Hypothalamus (tissue), 51 donors: Measurements from ENCODE around the gene VSTM4.

Experiments used
- DNase-seq, 51 donors: peaks; one replicate each; lab custom pipeline; 2025; lab: John Stamatoyannopoulos, UW

The VSTM4 gene

DNA sequence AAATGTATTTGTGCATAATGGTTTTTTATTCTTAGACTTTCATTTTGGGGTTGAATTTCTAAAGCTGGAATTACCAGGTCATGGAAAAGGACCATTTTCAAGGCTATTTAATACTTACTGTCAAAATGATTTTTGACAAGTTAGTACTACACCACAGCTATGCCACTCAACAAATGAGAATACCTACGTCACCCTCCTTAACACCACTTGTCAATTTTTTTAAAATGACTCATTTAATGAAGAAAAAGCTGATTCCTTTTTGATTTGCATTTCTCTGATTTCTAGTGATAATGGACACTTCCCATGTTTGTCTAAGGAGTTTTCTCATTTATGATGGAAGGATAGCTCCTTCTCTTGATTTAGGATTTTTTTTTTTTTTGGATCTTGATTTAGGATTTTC is 63.3 kb downstream of the VSTM4 start:
- DNase-seq: no peak

DNA sequence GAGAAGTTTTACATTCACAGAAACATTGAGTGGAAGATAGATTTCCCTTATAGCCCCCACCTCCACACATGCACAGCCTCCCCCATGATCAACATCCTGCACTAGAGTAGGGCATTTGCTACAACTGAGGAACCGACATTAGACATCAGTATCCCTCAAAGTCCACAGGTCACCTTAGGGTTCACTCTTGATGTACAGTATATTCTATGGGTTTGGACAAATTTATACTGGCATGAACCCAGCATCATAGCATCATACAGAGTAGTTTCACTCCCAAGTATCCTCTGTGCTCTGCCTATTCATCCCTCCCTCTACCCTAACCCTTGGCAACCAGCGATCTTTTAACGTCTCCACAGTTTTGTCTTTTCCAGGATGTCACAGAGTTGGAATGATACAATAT is 64.4 kb downstream of the VSTM4 start:
- DNase-seq: no peak

DNA sequence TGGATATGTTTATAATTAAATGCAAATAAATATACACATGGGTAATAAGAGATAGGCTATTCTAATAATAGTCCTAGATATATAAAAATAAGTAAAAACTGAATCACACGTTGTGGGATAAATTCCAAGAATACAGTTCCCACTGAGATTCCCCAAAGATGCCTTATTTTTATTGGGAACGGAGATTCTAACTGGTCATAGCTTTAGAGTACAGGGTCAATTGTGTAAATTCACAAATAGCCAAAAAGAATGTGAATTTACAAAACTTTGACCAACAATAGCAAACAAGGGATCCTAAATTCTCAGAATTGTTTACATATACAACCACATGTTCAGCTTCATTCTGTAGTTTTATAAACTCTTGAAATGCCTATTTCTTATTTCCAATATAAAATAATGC is 65.0 kb downstream of the VSTM4 start:
- DNase-seq: no peak

DNA sequence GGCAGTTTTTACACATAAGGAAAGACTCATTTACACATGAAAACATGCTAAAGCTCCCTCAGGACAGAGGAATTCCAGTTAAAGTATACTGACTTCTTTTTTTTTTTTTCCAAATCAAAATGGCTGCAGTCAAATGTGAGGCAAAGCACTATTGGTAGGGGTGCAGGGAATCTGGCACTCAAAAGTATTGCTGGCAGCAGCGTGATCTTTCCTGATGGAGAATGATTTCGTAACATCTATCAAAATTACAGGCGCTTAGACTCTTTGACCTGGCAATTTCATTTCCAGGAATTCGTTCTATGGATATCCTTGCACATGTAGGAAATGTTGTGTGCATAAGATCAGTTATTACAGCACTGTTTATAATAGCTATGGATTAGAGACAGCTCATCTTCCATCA is 65.7 kb downstream of the VSTM4 start:
- DNase-seq: no peak

DNA sequence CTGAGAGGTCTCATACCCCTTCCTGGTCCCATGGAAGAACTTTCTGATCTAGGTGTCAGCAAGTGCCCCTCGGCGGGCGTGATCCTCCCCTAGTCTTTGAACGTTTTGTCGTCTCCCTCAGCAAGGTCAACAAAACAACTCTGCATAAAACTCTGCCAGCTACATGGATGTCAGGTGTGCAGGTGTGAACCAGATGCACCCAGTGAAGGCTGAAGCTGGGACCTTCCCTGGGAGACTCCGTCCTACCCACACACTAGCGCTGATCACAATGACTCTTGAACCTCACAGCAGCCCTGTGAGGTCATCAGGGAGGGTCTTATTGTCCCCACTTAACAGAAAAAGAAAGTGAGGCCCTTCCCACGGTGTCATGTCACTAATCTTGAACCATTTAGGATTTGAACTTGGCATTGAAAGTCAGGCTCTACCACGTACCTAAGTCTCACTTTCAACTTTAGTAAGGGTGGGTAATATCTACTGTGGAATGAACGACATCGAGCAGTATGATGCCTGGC is 68.1 kb downstream of the VSTM4 start:
- no peak for DNase-seq

DNA sequence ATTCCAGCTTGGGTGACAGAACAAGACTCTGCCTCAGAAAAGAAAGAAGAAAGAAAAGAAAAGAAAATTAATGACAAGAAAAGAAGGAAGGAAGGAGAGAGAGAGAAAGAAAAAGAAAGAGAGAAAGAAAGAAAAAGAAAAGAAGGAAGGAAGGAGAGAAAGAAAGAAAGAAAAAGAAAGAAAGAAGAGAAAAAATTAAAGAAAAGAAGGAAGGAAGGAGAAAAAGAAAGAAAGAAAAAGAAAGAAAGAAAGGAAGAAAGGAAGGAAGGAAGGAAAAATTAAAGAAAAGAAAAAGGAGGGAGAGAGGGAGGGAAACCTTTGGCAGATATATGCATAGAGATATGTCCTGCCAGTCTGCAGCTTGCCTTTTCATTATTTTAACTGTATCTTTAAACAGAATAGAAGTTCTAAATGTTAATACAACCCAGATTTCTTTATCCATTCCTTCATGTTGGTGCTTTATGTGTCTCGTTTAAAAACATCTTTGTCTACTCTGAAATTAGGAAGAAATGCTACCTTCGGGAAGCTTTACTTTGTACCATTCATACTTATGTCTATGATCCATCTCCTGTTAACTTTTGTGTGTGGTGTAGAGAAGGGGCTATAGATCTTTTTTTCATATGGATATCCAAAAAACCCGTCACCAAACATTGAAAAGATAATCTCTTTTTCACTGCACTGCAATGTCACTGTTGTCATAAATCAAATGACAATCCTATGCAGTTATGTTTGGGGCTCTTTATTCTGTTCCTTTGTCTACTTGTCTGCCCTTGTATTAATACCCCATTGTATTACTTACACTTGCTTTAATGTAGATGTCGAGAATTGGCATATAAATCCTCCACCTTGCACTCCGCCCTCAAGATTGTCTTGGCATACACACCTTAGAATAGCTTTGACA is 70.8 kb downstream of the VSTM4 start:
- no peak for DNase-seq

DNA sequence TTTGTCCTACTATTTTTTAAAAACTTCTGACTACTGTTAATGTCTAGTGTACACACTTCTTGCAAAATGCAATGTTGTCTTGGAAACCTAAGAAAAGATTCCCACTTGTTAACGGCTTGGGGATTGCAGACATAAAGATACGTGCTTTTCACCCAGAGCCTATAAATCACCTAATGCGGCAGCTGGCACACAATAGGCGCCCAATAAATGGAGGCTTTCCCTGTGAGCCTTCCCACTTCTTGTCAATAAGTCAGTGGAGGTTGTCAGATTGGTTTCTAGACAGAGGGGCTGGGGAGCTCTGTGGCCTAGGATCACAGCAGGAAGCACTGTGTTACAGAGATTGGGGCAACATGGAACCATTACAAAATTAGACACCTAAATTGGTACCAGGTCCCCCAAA is 74.7 kb downstream of the VSTM4 start:
- no peak for DNase-seq

DNA sequence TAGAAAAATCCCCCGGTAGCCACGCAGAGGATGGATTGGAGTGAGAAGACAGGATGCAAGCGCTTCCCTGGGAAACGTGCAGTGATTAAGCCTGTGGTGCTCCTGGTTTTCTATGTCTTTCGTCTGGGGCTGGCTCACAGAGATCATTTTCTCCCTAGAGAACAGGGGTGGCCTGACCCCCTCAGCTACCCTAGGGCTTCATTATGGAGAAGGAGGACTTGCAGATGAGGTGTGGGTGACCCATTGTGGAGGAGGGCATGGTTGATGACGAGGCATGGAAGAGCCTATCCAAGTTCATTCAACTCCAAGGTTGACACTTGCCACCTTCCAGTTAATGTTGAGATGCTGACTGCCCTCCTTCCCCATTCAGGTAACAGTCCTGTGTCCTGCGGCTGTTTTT is 75.9 kb downstream of the VSTM4 start:
- no peak for DNase-seq

DNA sequence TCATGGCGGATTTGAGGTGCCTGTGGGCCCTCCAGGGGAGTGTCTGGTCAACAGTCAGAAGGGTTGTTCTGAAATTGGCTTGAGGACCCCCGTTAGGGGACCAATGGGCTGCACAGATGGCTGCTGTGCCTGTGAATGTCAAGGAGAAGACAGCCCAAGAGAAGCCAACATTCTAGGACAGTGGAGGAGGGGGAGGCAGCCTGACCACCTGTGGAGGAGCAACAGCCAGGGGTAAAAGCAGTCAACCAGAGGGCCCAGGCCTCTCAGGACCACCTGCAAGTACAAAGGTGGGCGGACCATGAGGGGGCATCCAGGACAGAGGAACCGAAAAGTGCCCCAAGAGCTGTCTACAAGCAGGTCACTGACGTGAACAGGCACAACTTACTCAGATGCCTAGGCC is 76.6 kb downstream of the VSTM4 start:
- DNase-seq: no peak

DNA sequence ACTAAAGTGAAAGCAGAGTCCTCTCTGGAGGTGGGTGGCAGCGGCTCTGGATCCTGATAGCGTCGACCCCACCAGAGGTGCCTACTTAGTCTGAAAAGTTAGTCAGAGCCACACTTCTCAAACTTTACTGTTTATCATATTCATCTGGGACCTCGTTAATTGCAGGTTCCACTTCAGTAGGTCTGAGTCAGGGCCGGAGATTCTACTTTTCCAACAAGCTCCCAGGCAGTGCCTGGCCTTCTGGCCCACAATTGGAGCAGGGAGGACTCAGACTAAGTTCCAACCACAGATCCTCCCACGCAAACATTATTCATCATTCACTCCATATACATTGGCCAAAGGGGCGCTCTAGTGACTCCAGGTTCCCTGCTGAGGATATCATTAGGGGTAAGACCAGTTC is 78.1 kb downstream of the VSTM4 start:
- DNase-seq: no peak

DNA sequence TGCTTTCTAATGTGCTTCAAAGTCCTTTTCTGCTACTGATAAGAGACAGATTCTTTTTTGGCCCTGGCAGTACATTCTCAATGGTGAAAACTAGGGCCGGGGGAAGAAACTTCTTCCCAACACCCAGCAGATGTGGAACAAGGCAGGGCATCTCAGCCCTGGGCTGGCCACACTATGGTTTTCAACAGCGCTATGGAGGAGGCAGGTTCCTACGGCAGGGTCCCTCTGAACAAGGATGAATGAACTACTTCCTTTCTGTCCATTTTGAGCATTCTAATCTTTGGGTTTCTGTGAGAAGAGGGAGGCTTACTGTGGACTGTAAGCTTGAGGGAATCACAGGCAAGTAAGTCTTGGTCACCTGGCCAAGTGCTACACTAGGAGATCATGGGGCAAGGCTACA is 78.7 kb downstream of the VSTM4 start:
- DNase-seq: no peak

DNA sequence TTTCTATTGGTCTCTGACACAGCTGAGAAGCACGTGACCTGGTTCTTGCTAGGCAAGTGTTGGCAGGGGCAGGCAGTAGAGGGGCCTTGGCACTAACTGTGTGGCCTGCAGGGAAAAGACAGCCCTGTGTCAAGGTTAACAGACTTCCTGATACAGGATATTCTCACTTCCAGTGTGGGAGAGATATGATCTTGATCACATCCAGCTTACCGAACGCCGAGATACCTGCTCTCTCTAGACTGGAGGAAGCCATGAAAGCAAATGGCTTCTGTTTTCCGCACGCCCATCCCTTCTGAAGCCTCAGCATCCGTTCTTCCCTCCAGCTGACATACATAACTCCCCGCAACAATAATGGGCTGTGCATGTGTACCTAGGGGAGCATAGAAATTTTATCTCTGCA is 79.4 kb downstream of the VSTM4 start:
- no peak for DNase-seq

DNA sequence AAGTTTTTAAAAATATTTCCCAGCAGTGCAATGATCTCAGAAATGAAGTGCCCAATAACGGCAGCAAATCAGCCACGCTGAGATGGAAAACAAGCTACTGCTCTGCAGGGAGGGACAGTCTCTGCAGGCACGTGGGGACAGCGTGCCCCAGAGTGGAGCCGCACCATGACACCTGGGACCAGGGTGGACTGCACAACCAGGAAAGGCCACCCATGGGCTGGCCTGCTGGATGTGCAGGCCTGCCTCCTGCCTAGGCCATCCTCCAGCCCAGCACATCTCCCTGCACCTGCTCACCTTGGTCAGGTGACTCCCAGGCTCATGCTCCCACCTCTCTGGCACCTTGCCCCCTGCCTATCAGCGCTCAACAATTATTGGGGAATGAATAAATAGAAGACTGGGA is 80.4 kb downstream of the VSTM4 start:
- no peak for DNase-seq

DNA sequence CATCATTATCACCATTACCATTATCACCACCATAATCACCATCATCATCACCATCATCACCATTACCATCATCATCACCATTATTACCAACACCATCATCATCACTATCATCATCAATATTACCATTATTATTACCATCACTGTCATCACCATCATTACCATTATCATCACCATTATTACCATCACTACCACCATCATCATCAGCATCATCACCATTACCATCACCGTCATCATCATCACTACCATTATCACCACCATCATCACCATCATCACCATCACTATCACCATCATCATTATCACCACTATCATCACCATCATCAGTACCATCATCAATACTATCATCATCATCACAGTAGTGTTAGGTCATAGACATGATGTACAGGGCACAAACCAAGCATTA is 81.4 kb downstream of the VSTM4 start:
- no peak for DNase-seq

DNA sequence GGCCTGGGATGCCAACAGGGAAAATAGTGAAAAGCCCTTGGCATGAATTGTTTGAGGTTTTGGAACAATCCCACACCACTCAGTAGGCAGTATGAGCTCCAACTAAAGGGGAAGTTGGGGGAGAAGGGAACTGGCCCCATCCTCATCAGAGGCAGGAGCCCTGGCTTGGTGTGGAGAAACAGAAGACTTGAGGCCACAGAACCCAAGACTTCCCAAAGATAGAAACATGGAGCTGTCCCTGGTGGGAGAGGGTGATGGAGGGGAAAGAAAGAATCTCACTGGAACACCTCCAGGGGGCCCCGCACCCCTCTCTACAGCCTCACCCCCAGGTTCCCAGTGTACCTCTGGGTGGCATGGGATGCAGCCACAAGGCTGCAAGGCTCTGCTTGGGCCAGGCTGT is 85.7 kb downstream of the VSTM4 start:
- DNase-seq: no peak

DNA sequence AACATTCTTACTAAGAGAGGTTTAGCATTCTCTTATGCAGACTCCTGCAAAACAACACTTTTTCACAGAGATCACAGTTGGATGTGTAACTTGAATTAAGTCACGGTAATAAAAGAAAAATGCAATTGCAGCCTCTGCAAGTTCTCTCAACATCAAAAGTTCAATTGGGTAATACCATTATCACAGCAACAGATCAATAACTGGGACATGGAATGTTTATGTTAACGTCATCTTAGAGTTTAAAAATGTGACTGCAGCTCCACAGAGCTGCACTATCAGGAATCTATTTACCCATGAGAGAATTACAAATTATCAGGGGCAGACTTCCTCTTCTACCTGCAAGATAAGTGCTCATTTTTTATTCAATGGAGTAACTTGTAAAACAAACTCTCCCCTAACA is 86.7 kb downstream of the VSTM4 start:
- no peak for DNase-seq

DNA sequence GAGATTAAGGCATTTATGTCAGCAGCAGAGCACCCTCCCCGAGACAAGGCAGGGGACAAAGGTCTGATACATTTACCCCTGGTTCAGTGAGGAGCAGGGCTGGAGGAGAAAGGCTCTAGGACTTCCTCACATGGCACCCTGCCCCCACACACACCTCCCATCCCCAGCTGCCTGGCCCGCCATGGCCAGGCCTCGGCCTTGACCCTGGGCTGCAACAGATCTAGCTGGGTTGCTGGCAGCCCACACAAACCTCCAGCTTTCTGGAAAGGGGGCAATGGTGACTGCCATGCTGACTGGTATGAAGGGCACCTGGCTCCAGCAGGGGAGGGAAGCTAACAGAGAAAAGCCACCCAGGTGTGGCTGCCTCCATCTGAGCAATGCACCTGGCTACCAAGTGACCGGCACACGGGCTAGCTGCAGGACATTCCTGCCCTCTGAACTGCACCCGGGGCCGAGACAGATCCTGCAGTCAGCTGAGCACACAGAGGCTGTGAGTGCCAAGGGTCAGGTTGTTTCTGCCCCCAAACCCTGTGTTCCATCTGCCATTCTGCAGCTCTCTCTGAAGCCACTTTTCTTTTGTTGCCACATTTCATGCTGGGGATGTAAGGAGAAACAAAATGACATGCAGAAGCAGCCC is 89.9 kb downstream of the VSTM4 start:
- no peak for DNase-seq

DNA sequence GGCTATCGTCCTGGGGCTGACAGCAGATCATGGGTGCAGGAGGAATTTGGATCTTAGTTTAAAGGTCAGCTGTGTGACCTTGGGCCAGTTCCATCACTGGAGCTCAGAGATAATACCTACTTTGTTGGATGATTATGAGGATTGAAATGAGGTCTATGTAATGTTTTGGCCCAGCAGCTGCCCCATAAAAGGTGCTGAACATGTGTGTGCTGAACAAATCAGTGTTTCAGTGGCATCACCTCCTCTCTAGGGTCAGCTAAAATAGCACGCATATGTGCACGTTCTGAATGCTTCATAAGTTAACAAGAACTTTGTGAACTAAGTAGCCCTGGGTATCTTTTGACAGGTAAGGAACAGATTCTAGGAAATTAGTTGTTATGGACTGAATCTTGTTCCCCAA is 90.8 kb downstream of the VSTM4 start:
- DNase-seq: no peak

DNA sequence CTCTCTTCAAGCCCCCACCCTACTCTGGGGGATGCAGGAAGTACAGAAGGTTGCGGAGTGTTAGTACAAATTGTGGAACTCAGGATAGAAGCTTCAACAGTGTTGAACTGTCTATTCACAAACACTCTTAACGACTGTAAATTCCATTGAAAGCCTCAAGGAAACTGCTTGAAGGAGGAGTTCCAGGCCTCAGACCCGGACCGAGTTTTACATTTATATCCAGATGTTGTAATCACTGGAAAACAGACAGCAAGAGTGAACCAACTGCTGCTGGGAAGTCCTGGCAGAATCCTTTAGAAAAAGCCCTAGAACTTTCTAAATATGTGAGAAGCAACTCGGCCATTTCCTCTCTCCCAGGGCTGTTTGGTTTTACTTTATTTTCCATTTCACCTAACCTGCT is 91.6 kb downstream of the VSTM4 start:
- DNase-seq: no peak

DNA sequence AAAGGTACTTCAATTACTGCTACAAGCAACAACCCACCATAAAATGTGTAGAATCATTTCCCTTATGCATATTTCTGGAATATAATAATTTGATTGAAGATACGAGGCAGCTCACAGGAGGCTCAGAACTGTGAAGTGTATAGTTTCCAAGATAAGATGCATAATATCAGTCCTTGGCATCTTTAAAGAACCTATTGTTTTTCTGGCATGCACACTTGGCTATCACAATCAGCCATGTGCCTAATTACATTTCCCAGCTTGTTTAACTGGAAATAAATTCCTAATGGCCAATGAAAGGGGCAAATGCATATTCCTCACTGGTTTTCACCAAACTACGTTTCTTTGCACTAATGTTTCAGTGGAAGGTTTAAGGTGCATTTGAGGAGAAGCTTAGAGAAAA is 92.3 kb downstream of the VSTM4 start:
- no peak for DNase-seq

DNA sequence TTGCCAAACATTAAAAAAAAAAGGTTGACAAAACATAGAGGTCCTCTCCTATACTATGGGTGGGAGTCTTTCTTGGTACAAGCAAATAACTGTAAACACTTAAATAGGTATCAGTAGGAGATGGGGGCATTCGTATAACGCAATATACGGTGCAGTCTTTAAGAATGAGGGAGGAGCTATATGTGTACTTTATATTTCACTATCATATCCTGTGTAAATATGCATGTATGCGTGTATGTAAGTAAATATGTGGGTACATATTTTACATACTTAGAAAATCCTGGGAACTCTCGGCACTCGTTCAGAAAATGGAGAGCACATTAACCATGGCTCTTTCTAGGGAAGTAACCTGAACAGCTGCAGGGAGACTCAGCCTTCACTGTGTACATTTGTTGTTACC is 93.6 kb downstream of the VSTM4 start:
- no peak for DNase-seq

DNA sequence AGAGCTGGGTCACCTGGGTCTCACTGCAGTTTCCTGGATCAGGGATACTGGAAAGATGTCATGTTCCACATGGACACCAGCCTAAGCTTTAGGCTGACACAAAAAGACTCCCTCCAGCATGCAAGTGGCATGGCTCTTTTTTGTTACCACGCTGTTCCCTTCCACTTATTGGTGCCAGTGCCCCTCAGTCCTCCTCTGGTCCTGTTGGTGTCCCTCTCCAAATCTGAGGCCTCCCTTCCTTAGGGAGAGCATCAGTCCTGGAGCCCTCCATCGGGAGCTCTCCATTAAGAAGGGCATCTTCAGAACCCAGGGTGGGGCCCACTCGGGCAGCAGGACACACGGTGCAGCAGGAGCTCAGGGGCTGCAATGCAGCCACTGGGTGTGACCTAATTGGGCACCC is 99.6 kb downstream of the VSTM4 start:
- no peak for DNase-seq
